HG02588 (cell line): ENCODE data around the gene LRRK1.
A peak's percentile ranks its signal among the peaks of the same experiment; 100 is the strongest.

Experiments
- ATAC-seq: cut with Tn5 transposase; IDR thresholded peaks from one replicate; pipeline ENCODE4 v1.9.1; 2021; ENCODE audit warnings: mild to moderate bottlenecking, moderate library complexity; ENCODE audit not compliant: unreplicated experiment

The LRRK1 gene

DNA sequence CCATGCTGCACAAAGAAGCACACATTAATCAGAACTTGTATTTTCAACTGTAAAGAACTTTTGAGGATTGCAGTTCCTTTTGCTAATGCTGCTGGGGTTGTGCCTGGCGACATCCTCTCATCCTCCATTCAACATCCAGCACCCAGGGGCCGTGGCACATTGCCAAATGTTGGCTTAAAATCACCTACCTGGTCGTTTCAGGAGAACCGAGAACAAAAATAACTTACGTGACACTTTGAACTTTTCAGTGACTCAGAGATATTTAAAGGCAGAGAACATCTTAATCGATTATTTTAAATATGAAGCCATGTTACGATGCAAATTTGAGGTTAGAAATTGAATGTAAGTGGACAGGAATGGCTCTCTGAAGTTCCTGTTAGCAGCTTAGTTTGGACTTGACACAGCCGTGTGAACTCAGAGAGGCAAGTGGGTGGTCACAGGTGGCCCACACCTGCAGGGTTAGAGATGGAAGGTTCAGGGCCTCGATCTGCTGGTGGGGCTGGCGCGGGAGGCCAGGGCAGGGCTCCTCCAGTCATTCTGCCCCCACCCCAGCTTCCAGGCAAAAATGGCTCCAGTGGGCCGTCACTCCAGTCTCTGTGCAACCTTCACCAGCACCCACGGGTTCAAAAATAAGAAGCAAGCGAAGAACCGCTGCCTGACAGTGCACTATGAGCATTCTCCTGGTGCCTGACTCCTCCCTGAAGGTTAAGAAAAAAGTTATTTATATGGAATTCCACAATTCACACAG lies 12.2 kb downstream of the LRRK1 start:
- peak; percentile 45 for ATAC-seq

DNA sequence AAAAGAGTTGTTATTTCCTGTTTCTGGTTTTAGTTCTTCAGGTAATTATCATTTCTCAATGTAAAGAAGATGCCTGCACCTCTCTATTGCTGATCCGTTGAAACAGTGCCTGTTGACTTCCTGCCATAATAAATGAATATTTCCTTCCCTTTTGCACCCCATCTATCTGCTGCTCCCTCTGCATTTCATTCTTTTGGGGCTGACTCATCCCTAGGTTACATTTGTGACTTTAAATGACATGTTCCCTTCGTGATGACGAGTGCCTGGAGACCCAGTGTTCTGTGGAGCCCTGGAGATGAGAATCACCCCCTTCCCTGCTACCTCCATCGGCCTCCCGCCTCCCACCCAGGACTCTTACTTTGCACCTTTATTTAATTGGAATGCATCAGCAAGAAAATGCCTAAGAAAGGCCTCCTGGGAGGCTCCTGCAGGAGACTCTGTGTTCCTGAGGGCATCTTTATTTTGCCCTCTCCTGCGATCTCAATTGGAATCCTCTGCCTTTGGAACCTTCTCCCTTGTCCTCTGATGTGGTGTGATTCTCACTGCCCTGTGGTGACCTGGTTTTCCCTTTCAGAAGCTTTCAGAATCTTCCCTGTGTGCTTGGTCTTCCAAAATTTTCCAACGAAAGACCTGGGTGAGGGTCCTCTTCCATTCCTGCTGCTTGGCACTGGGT lies 13.7 kb downstream of the LRRK1 start:
- ATAC-seq: no peak

DNA sequence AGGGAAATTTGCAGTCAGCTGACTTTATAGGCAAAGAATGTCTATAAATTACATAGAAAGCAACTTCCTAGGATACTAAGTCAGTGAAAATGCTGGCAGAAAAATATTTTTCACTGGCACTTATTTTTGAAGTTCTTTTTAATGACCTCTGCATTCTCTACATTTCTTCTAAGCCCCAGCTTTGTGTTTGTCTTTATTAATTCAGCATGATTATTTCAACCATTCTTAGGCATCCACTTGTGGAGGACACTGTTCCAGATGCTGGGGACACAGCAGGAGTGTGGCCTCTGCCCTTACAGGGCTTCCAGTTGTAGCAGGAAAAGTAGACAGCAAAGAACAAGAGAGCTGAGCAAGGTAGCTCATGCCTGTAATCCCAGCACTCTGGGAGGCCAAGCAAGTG lies 15.0 kb downstream of the LRRK1 start:
- no peak for ATAC-seq

DNA sequence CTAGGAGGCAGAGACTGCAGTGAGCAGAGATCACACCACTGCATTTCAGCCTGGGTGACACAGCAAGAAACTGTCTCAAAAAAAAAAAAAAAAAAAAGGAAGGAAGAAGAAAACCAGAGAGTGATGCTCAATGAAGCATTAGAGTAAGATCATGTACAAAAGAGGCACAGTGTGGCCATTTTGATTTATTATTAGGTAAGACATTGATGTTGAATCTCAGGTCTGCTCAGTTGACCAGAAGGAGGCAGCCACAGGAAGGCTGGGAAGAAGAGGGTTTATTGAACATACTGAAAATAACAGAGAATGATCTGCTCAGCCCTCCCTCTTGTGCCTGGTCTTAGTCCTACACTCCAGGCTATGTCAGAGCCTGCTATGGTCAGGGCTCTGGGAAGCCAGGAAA lies 15.6 kb downstream of the LRRK1 start:
- no peak for ATAC-seq

DNA sequence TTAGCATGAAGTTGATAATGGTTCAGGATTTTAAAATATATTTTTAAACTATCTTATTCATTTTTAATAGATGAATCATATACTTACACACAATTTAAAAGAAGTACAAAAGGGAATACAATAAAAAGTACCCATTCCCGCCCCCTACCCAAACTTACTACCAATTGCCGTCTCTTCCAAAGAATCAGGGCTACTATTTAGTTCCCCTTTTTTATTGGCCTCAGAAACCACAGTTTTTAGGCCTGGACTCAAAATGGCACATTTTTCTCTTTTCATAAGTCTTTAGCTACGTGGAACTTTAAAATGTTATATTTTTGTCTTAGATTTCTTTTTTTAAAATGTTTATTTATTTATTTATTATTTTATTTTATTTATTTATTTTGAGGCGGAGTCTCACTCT lies 18.0 kb downstream of the LRRK1 start:
- no peak for ATAC-seq

DNA sequence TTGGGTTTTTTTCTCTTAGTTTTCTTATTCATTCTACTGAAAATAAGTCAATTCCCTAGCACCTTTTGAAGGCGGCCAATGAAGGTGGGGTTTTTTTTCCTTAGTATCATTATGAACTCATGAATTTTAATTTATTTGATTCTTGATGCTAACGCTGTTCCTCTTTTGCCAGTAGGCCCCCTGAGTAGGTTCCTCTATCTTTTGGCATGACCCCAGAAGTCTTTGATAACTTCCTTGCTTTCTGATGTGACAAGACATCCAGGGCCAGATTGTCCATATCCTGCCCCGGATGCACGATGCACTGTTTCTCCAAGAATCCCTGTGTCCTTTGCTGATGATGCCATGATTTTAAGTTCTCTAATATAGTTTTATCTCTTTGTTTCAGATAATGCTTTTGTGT lies 20.6 kb downstream of the LRRK1 start:
- no peak for ATAC-seq

DNA sequence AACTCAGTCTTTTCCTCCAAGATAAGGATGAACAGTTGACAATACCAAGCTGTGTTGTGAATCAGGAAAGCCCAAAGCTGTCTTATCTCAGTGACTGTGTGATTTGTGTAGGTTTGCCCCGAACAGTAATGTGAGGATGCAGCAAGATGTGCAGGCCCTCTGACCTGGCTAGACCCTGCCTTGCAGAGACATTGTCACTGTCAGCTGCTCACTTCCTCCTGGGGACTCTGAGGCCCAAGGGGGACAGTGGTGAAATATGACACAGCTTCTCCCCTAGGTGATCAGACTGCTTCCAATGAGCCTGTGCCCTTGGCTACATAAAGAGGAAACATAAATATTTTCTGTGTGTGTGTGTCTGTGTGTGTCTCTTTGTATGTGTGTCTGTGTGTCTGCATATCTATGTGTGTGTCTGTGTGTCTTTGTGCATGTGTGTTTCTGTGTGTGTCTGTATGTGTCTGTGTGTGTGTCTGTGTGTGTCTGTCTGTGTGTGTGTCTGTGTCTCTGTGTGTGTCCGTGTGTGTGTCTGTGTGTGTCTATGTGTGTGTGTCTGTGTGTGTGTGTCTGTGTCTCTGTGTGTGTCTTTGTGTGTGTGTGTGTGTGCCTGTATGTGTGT lies 21.7 kb downstream of the LRRK1 start:
- peak; percentile 68 for ATAC-seq

DNA sequence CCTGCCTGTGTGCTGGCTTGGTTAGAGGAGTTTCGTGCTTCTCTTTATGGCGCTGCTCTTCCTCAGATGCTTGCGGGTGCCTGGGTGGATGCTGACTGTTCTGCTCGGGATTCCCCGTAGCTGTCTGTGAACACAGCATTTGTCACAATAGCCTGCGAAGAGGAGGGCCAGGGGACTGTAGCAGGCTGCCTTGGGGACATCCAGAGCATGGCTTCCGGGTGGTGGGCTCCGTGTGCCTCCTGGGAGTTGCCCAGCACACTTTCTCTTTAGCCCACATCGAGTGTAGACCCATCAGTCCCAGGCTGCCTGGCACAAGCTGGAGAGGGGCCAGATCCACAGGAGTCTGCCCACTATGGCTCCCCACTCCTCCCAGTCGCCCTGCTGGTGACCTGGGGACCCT lies 22.4 kb downstream of the LRRK1 start:
- ATAC-seq: peak; percentile 55

DNA sequence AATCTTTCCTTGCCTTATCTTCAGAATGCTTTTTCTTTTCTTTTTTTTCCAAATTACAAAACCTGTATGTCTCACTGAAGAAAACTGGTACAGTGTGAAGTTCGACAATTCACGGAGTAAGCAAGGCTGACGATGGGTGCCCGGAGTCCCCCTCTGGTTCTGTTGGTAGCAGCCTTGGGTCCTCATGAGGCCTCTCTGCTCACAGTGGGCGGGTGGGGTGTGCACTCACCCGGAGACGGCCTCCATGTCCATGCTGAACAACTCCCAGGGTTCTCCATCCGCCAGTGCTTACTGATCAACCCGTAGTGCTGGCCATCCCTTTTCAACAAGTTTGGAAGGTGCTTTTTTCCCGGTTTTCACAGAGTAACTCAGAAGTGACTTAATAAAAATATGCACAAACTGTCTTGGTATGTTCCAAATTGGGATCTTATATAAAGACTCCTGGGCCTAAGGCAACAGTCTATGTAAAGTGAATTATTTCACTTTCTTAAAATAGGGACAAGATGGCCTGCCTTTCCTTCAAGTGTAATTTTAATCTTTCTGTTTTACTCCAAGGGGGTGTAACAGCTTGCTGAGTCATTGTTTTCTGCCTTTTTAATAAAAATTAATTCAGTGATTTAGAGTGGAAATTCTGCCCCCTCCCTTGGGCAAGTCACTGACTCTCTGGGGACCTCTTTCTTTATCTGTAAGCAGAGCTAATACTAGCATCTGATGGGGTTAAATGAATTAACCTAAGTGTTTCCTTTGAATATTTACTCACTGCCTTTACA lies 23.7 kb downstream of the LRRK1 start:
- no peak for ATAC-seq

DNA sequence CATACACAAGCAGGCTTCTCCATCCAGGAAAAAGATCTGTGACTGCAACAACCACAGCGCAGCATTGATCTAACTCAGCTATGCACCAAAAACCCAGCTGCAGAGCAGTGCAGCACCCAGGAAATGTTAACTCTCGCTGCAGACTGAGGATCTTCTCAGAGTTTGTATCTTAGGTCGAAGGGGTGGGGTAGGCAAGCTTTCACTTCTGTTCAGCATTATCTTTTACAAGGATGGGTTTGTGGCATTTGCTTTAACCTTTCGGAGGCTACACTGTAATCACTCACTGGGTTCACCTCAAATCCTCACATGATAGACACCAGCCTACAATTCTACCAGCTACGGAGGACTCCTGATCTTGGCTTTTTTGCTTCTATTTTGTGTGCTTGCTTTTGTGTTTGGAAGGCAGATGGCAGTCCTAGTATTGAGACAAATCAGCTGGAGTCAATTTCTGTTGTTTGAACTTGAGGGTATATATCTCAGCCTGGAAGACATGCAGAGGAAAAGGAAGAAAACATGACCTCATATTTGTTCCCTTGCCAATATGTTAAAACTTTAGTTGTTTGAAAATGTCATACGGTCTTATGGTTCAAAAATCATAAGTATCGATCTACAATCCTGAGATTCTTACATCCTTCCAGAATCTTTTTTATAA lies 25.2 kb downstream of the LRRK1 start:
- no peak for ATAC-seq

DNA sequence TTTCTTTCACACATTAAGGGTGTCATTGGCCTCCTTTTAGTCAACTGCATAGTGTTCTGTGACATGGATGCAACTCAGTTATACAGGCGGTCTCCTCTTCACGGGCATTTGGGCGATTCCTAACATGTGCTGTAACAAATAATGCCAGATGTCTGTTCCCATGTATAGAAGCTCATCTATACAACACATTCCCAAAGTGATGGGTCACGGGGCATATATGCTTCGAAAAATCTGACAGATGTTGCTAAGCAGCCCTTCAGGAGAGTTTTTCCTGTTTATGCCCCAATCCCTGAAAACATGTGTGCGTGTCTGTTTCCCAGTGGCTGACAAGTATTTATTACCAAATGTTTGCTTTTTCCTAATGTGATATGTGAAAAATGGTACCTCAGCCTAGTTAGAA lies 25.8 kb downstream of the LRRK1 start:
- no peak for ATAC-seq

DNA sequence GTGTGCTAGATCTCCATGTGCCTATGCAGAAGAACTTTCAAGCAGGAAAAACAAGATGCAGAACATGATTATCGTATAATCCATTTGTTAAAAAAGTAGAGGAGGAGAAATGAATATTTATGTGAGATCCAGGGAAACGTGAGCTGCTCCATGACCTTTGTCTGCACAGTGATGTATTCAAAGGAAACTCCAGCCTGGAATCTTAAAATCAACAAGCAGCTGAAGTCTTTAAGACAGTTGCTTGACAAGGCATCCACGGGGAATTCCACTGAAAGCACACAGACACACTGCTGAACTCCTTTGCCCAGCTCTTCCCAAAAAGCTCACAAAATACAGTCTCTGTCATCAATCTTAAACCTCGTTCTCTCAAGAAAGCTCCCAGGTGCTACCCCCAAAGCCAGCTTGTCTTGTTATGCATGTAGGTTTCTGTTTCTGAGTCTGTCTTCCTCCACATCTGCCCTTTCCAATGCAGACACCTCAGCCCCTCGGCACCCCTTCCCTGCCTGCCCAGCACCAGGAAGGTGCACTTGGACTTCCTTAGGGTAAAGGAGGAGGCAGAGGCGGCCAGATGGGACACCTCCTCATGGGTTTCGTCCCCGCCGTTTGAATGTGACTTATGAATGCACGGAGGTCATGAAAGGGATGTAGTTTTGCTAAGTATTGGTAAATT lies 28.7 kb downstream of the LRRK1 start:
- ATAC-seq: peak; percentile 65

DNA sequence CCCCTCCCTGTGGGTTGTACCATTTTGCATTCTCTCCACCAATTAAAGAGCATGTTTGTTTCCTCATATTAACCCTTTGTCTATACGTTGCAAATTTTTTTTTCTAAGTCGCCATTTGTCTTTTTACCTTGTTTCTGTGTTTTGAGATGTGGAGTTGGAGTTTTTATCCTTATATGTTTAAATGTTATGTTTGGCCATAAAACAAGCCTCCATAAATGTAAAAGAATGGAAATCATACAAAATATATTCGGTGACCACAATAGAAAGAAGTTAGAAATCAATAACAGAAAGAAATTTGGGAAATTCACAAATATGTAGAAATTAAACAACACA lies 29.2 kb downstream of the LRRK1 start:
- ATAC-seq: peak; percentile 62

DNA sequence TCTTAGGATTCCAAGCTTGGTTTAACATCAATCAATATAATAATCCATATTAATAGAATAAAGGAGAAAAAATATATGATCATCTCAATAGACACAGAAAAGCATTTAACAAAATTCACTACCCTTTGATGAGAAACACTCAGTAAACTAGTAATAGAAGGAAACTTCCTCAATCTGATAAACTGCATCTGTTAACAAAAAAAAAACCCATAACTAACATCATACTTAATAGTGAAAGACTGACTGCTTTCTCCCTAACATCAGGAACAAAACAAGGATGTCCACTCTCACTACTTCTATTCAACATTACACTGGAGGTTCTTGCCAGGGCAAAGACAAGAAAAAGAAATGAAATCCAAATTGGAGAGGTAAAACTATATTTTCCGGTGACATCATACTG lies 30.5 kb downstream of the LRRK1 start:
- no peak for ATAC-seq

DNA sequence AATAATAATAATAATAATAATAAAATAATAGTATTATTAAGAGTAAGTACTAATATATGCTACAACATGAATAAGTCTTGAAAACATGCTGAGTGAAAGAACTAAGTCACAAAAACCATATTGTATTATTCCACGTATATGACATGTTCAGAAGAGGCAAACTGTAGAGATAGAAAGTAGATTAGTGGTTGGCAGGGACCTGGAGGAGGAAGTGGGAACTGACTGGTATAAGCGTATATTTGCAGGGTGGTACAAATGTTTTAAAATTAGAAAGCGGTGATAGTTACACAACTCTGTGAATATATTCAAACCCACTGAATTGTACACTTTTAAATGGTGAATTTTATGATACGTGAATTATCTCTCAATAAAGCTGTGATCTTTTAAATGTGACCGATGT lies 32.8 kb downstream of the LRRK1 start:
- ATAC-seq: no peak

DNA sequence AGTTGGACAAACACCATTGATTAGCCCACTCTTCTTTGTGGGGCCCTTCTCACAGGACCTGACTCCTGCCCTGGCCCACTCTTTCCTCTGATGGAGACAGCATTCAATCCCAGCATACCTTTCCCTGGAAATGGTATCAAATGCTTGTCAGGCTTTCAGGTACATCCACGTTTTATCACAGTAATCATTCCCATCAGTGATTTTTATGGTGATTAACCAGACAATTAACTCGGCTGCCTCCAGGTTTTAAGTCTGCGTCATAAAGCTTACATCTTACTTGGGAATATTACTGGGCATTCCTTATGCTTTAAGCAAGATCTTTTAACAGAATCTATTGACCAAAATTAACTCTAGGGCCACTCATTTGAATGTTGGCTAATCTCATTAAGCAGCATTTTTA lies 33.4 kb downstream of the LRRK1 start:
- no peak for ATAC-seq

DNA sequence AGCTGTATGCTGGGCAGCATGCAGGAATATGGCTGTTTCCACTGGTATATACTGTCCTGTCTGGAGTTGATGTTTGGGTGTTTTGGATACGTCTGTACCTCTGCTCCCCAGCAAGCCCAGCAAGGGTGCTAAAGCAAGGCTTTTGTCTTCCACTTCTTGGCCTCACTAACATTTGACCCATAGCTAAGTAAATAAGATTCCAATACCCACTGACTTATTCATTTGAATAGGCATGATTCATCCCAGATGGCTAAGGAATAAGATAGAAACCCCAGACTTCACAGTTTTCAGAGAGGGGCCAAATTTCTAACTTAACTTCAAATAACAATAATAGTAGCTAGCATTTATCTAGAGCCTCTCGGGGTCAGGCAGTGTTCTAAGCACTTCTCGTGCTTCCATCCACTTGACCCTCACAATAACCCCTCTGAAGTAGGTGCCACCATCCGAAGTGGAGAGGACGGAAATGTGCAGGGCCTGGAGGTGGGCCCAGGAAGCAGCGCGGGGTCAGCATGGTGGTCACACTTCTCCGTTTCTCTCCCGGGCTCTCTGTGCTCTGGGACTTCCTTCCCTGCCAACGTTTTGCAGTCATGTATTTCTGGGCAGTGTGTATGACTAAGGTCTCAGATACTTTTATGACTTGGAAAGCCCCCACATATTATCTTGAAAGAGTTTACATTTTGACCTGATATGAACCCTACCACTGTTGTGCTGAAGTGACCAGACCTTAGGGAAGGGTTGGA lies 39.3 kb downstream of the LRRK1 start:
- no peak for ATAC-seq

DNA sequence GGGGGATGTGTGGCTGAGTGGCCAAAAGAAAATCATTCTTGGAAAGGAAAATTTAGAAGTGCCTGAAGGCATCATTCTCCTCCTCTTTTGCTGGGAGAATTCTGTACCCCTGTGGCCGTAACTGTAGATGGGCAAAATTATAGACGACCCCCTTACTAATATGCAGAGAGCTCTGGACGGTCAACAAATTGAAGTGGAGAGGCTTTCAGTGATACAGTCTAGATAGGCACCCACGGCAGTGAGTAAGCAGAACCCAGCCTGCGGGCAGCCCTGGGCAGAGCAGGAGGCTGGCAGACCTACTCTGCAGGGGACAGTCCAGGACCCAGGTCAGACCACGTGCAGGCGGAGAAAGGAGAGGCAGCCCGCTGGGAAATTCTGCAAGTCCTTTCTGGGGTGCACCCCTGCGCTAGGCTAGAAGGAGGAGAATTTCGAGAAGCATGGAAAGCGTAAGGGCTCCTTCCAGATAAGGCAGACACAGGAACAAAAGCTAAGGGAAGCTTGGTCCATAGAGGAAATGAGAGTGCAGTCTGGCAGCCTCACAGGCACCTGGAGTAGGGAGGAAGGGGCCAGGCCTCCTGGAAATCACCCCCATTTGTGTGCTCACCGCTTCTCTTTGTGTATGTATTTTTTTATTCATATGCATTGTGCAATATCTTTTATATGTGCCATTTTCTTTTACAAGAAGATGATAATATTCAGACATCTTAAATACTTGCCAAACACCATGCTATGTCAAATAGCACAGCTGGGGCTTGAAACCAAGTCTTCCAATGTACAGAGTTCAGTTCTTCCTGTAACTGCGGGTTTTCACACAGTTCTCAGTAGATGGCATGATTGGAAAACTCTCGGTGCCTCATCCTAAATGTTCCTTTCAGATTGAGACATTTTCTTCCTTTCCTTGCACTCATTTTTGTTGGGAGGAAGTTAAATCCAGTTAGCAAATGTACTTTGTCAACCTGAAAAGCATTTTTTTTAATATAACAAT lies 40.2 kb downstream of the LRRK1 start:
- no peak for ATAC-seq

DNA sequence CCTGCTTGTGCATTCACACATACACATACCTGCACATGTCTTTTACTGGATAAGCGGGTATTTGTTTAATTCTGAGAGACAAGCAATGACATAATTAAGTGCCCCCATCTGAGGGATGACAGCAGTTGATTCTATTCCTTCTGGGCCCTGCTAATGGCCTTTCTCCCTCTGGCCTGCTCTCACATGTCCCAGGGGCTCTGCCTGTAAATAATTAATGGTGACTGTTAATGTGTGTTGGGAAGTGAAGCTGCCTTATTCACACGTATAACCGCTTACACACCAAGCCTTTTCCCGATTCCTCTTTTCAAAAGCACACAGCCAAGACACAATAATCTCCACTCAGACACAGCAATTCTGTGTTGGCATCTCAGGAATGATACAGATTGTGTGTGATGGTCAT lies 47.8 kb downstream of the LRRK1 start:
- peak; percentile 63 for ATAC-seq
